Heart right ventricle (tissue), 16 donors: ENCODE data around the gene ATG101. TPM values are rescaled to one million over a fixed set of nuclear protein-coding genes. Genes with fewer than 3 reads are reported as not detected.

ENCODE experiments used
- ATAC-seq, 8 donors: fragments of 200-7000 bp; cut with Tn5 transposase; one replicate each; pipeline ENCODE4 v1.9.1; 2020; ENCODE audit warnings: mild to moderate bottlenecking in 8 of 8, moderate library complexity in 8 of 8, moderate number of reproducible peaks in 1 of 8
- DNase-seq, 2 donors: peaks; one replicate each; pipeline ENCODE4 v3.0.0-alpha.2; 2020
- H3K27ac ChIP-seq, 10 donors: fragments of 200-600 bp; sonication (generic) in 2 of 10; one replicate each; pipeline versions ENCODE4 v1.5.0 to v1.8.0; 2020 to 2022; ENCODE audit warnings: mild to moderate bottlenecking in 3 of 10
- H3K27me3 ChIP-seq, 7 donors: fragments of 200-600 bp; one replicate each; pipeline ENCODE4 v1.8.0; 2021 to 2022; ENCODE audit warnings: mild to moderate bottlenecking in 2 of 7
- H3K36me3 ChIP-seq, 9 donors: fragments of 200-600 bp; sonication (generic) in 1 of 9; one replicate each; pipeline versions ENCODE4 v1.5.0 to v1.8.0; 2020 to 2022; ENCODE audit warnings: mild to moderate bottlenecking in 2 of 9
- H3K4me1 ChIP-seq, 9 donors: fragments of 200-600 bp; sonication (generic) in 1 of 9; one replicate each; pipeline versions ENCODE4 v1.5.0 to v1.8.0; 2020 to 2022; ENCODE audit warnings: mild to moderate bottlenecking in 4 of 9
- H3K4me3 ChIP-seq, 10 donors: fragments of 200-600 bp; sonication (generic) in 2 of 10; one replicate each; pipeline versions ENCODE4 v1.5.0 to v1.8.0; 2020 to 2022; ENCODE audit warnings: mild to moderate bottlenecking in 7 of 10, moderate library complexity in 2 of 10
- H3K9me3 ChIP-seq, 11 donors: fragments of 200-600 bp in 10 of 11; sonication (generic) in 2 of 11; one replicate each; pipeline versions ENCODE4 v1.5.0 to v1.8.0; 2013 to 2022; ENCODE audit warnings: mild to moderate bottlenecking in 2 of 11, control low read depth in 1 of 11, moderate library complexity in 1 of 11
- WGBS, 2 donors: extraction: QIAGEN DNeasy Blood & Tissue Kit; methylation state at CpG; one replicate each; pipeline ENCODE4 v1.1.7; 2013; ENCODE audit warnings: inconsistent platforms in 1 of 2; 5-methylcytosine and 5-hydroxymethylcytosine counted together
- intact Hi-C, 10 donors: fragments of 100-400 bp; cut with DNase I; formaldehyde crosslinking; loops; one replicate each; pipeline versions ENCODE4 v1.11.1 to v1.14.2; 2022
- polyA plus RNA-seq, 2 donors: library from polyadenylated mRNA; stranded (reverse); fragments of 200-250 nt; gene quantifications; one replicate each; pipeline ENCODE4 v1.2.3, GENCODE V29; 2013
- total RNA-seq, 10 donors: library from RNA; stranded (reverse); fragmentation: NEBNext Ultra II Directional in 3 of 10; extraction: Animal tissue kit (Norgen Biotek cat#: 25700) in 3 of 10; gene quantifications; one replicate each; pipeline versions ENCODE4 v1.2.1 to v1.2.4, GENCODE V29; 2021 to 2023
- TF ChIP-seq, protein P1 (sequence below), 9 donors: fragments of 200-600 bp; sonication (generic) in 2 of 9; IDR thresholded peaks; one replicate each; pipeline versions ENCODE4 v1.5.0 to v1.8.0; 2021 to 2022; ENCODE audit warnings: antibody characterized with exemption in 9 of 9, mild to moderate bottlenecking in 5 of 9, moderate library complexity in 1 of 9
- donor health status: Arrhythmogenic right ventricular cardiomyopathy.
- donor health status: ischemic (EF 13 %, LVEDD 7.1; RV severe dilation, severe dysfunction).
- donor health status: healthy with polysubstance abuse.
- donor health status: DM: no; HTN: yes; CAD: no.
- donor health status: DM: no; HTN: no; CAD: no.
- donor health status: ischemic (EF 25% LVEDD 6.9; RV normal size, moderate dysfunction).
- donor health status: ischemic (EF 25% LVEDD 5.7; RV mildly dilated, moderate dysfunction).
- donor health status: healthy.
- donor health status: DM: yes; HTN: yes; CAD: no.
- donor health status: Ischemic cardiomyopathy.
- donor health status: ischemic (EF 35%, LVEDD 5.7; RV mildly dilated, moderate dysfunction).
- donor health status: nonischemic (EF 11% LVEDD 7.7; RV severe dilation, severe dysfunction).
- donor health status: DM: yes; HTN: yes; CAD: no.
- donor health status: PGD.
- donor health status: ischemic (EF 29% LVEDD 5.4; RV normal size, mild dysfunction).
- donor health status: nonischemic (EF 23%, LVEDD 6.1; RV moderate dilation, normal function).

ATG101 gene
- total and polyA plus RNA-seq, 12 donors, result 14.6 to 90.2 (median 22.2) TPM

GRCh38 chr12:52042706-52043385 lies 26.9 kb upstream of the ATG101 start:
- Histone ChIP-seq H3K27me3 (no peaks in the 10 kb centered on the region), H3K4me1 (peaks cover 44 to 100% (median 97%) of the 10 kb centered on the region in 9 donors), H3K9me3 (no peaks in the 10 kb centered on the region), H3K36me3 (peaks cover 0 to 6% (median 0%) of the 10 kb centered on the region in 9 donors), H3K27ac (peak overlapping the region; percentile 90 to 100 (median 96)), H3K4me3 (peak overlapping the region in 3 of 10 donors; percentile 43 to 64 (median 55))
- ATAC-seq (peak in 2 of 8 donors; percentile 1 to 4), DNase-seq (no peak)
- TF ChIP-seq, protein P1, sequence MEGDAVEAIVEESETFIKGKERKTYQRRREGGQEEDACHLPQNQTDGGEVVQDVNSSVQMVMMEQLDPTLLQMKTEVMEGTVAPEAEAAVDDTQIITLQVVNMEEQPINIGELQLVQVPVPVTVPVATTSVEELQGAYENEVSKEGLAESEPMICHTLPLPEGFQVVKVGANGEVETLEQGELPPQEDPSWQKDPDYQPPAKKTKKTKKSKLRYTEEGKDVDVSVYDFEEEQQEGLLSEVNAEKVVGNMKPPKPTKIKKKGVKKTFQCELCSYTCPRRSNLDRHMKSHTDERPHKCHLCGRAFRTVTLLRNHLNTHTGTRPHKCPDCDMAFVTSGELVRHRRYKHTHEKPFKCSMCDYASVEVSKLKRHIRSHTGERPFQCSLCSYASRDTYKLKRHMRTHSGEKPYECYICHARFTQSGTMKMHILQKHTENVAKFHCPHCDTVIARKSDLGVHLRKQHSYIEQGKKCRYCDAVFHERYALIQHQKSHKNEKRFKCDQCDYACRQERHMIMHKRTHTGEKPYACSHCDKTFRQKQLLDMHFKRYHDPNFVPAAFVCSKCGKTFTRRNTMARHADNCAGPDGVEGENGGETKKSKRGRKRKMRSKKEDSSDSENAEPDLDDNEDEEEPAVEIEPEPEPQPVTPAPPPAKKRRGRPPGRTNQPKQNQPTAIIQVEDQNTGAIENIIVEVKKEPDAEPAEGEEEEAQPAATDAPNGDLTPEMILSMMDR (IDR thresholded peaks at IDR 0.05), result no peak
- WGBS, 2 donors, result 46 to 61% methylated on average over 8 of the region's 8 CpGs
- intact Hi-C loops, result no loop called here

GRCh38 chr12:52043386-52044212 lies 26.2 kb upstream of the ATG101 start:
- TF ChIP-seq, protein P1 (IDR thresholded peaks at IDR 0.05), result no peak
- WGBS, 2 donors, result 33 to 38% methylated on average over 21 of the region's 21 CpGs
- DNase-seq (peak; percentile 83 to 87), ATAC-seq (peak; percentile 26 to 82 (median 63))
- intact Hi-C loops, result no loop called here
- Histone ChIP-seq H3K4me3 (peak overlapping the region; percentile 10 to 65 (median 48)), H3K9me3 (no peaks in the 10 kb centered on the region), H3K4me1 (peaks cover 44 to 100% (median 94%) of the 10 kb centered on the region in 9 donors), H3K27me3 (no peaks in the 10 kb centered on the region), H3K36me3 (peaks cover 0 to 6% (median 0%) of the 10 kb centered on the region in 9 donors), H3K27ac (peak overlapping the region; percentile 90 to 100 (median 96))

DNA sequence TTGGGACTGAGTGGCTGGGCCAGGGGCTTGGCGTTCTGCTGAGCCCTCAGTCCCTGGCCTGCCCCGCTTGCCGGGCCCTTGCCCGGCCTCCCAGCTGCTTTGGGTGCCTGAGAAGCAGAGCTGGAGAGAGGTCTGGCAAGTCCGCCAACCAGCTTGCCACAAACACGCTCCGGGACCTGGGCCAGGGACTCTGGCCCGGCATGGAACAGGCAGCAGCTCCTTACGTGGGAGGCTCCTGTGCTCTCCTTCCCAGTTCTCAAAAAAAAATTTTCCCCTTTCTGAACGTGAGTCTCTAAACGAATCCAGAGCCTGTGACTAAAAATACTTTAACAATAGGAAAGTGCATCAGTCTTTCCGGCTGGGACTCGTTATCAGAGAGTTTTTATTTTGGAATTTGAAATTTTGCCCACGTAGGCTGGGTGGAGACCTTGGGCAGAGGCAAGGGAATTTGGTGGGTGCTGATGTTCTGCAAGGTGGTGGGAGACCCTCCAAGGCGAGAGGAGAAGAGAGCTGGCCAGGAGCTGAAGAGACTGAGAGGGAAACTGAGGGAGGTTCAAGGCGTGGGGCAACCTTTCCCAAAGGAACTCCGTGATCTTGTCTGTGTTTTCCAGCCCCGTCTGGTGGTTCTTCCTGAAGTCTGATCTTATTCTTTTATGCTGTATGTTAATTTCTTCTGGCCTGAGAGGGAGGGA lies 25.3 kb upstream of the ATG101 start:
- Histone ChIP-seq H3K36me3 (peaks cover 0 to 6% (median 0%) of the 10 kb centered on the region in 9 donors), H3K9me3 (no peaks in the 10 kb centered on the region), H3K27me3 (no peaks in the 10 kb centered on the region), H3K4me3 (peak overlapping the region; percentile 13 to 65 (median 48)), H3K27ac (peak overlapping the region; percentile 90 to 100 (median 96)), H3K4me1 (peaks cover 44 to 100% (median 90%) of the 10 kb centered on the region in 9 donors)
- TF ChIP-seq, protein P1 (IDR thresholded peaks at IDR 0.05), result no peak
- peak; percentile 87 to 93 for DNase-seq
- WGBS, 2 donors, result 14 to 27% methylated on average over 18 of the region's 18 CpGs
- intact Hi-C loops, result no loop called here
- peak; percentile 56 to 81 (median 70) for ATAC-seq

- peak in 7 of 8 donors; percentile 0 to 20 (median 3) for ATAC-seq
- intact Hi-C loops, result no loop called here
- DNase-seq, result peak; percentile 66 to 70
- 19 to 26% methylated on average over 4 of the region's 4 CpGs for WGBS, 2 donors
- no peaks in the 10 kb centered on the region for H3K9me3 ChIP-seq
- peaks cover 0 to 6% (median 0%) of the 10 kb centered on the region in 9 donors for H3K36me3 ChIP-seq
- peak overlapping the region; percentile 90 to 100 (median 96) for H3K27ac ChIP-seq
- peaks cover 57 to 100% (median 89%) of the 10 kb centered on the region in 9 donors for H3K4me1 ChIP-seq
- H3K27me3 ChIP-seq, result peaks cover 0 to 5% (median 0%) of the 10 kb centered on the region in 7 donors
- TF ChIP-seq, protein P1 (IDR thresholded peaks at IDR 0.05), result no peak
- peak overlapping the region in 9 of 10 donors; percentile 34 to 65 (median 53) for H3K4me3 ChIP-seq
Measured at GRCh38 chr12:52045794-52046199, 24.0 kb upstream of the ATG101 start.
